GM21723 (cell line): ENCODE data around the gene CTNNA2.
"Not testable (repeated sequence)": the region's sequence is repeated elsewhere in the genome, so short reads cannot be mapped to it uniquely, and the experiment has no call there.

ENCODE experiments used
- ATAC-seq: cut with Tn5 transposase; IDR thresholded peaks from one replicate; pipeline ENCODE4 v1.9.1; 2021; ENCODE audit warnings: mild to moderate bottlenecking, moderate library complexity; ENCODE audit not compliant: unreplicated experiment

CTNNA2 gene

GRCh38 chr2:80126596-80127189 lies 613.8 kb downstream of the CTNNA2 start:
- no peak for ATAC-seq

- no peak for ATAC-seq
Measured at GRCh38 chr2:80128080-80128479, 615.2 kb downstream of the CTNNA2 start.

- no peak for ATAC-seq
Measured at GRCh38 chr2:80132281-80132680, 619.4 kb downstream of the CTNNA2 start.

- no peak for ATAC-seq
Measured at GRCh38 chr2:80135001-80135400, 622.1 kb downstream of the CTNNA2 start.

- ATAC-seq: no peak
Measured at GRCh38 chr2:80136338-80136737, 623.5 kb downstream of the CTNNA2 start.

- no peak for ATAC-seq
Measured at GRCh38 chr2:80139001-80139400, 626.1 kb downstream of the CTNNA2 start.

GRCh38 chr2:80141007-80141726 lies 628.3 kb downstream of the CTNNA2 start:
- no peak for ATAC-seq

- no peak for ATAC-seq
Measured at GRCh38 chr2:80145499-80145898, 632.6 kb downstream of the CTNNA2 start.

- ATAC-seq: not testable (repeated sequence)
Measured at GRCh38 chr2:80146757-80147156, 633.9 kb downstream of the CTNNA2 start.

GRCh38 chr2:80147690-80148089 lies 634.8 kb downstream of the CTNNA2 start:
- no peak for ATAC-seq

- no peak for ATAC-seq
Measured at GRCh38 chr2:80148906-80149305, 636.1 kb downstream of the CTNNA2 start.

GRCh38 chr2:80149991-80150390 lies 637.1 kb downstream of the CTNNA2 start:
- no peak for ATAC-seq

GRCh38 chr2:80151248-80151647 lies 638.4 kb downstream of the CTNNA2 start:
- ATAC-seq: no peak

- no peak for ATAC-seq
Measured at GRCh38 chr2:80151651-80152050, 638.8 kb downstream of the CTNNA2 start.

GRCh38 chr2:80153151-80153550 lies 640.3 kb downstream of the CTNNA2 start:
- no peak for ATAC-seq

- ATAC-seq: no peak
Measured at GRCh38 chr2:80153768-80154167, 640.9 kb downstream of the CTNNA2 start.

GRCh38 chr2:80154231-80154915 lies 641.5 kb downstream of the CTNNA2 start:
- ATAC-seq: no peak

GRCh38 chr2:80164375-80164774 lies 651.5 kb downstream of the CTNNA2 start:
- no peak for ATAC-seq

- no peak for ATAC-seq
Measured at GRCh38 chr2:80166483-80167171, 653.8 kb downstream of the CTNNA2 start.

- ATAC-seq: no peak
Measured at GRCh38 chr2:80167284-80167808, 654.5 kb downstream of the CTNNA2 start.

- ATAC-seq: no peak
Measured at GRCh38 chr2:80168037-80168436, 655.2 kb downstream of the CTNNA2 start.
